KG1 (cell line): ENCODE measurements around the gene RHBG.
A peak's percentile ranks its signal among the peaks of the same experiment; 100 is the strongest.
"Not testable (repeated sequence)": the region's sequence is repeated elsewhere in the genome, so short reads cannot be mapped to it uniquely, and the experiment has no call there.

Experiments used
- DNase-seq: peaks from one replicate; lab custom pipeline; 2025; lab: John Stamatoyannopoulos, UW

RHBG gene

GRCh38 chr1:156368889-156369684 lies at the start of gene RHBG:
Gene RHBG (plus strand): TSS chr1:156369211. CDS start chr1:156369250, 39 bp downstream.
- no peak for DNase-seq

DNA sequence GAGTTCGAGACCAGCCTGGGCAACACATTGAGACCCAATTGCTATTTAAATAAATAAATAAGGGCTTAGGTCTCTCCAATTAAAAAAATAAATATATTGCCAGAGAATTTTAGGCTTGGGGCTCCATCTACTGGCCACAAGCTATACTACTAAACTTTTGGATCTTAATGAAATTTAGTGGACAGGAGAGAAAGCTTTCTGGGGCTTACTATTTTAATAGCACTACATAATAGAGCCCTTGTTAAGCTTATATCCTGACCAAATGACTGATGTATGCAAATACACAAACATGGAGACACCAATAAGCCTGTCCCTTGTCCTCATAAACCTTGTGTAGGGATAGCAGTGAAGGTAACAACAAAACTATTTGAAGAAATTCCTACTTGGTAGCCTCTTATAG lies 49.3 kb upstream of the RHBG start:
- DNase-seq: no peak

DNA sequence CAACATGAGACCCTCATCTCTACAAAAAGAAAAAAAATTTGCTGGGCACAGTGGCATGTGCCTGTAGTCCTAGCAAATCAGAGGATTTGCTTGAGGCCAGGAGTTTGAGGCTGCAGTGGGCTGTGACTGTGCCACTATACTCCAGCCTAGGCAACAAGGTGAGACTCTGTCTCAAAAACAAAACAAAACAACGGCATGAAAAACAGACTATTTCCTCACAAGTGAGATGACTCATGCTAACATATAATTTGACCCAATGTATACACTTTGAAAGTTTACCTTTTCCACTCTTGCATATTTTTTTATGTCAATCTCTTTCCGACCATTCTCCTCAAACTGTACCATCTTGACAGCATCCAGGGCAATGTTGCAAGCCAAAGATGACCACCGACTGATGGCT lies 48.5 kb upstream of the RHBG start:
- DNase-seq: no peak

- DNase-seq: not testable (repeated sequence)
Measured at GRCh38 chr1:156323179-156323578, 45.8 kb upstream of the RHBG start.

DNA sequence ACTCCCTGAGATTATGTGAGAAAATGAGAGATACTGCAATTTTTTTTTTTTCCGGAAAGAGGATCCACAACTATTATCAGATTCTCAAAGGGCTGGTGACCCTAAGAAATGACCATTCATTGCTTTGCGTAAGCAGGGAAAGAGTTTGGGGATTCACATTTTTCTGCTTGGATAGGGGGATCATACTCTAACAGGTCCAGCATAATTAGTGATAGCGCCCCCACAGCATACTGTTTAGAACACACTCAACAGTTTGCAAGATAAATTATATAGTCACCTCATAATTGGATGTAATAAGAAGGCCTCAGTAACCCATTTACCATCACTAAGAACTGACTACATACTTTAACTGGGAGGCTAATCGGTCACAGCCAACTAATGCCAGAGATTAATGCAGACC lies 32.8 kb upstream of the RHBG start:
- no peak for DNase-seq

GRCh38 chr1:156337052-156337887 lies 31.7 kb upstream of the RHBG start:
- no peak for DNase-seq

- no peak for DNase-seq
Measured at GRCh38 chr1:156337888-156338179, 31.2 kb upstream of the RHBG start.

DNA sequence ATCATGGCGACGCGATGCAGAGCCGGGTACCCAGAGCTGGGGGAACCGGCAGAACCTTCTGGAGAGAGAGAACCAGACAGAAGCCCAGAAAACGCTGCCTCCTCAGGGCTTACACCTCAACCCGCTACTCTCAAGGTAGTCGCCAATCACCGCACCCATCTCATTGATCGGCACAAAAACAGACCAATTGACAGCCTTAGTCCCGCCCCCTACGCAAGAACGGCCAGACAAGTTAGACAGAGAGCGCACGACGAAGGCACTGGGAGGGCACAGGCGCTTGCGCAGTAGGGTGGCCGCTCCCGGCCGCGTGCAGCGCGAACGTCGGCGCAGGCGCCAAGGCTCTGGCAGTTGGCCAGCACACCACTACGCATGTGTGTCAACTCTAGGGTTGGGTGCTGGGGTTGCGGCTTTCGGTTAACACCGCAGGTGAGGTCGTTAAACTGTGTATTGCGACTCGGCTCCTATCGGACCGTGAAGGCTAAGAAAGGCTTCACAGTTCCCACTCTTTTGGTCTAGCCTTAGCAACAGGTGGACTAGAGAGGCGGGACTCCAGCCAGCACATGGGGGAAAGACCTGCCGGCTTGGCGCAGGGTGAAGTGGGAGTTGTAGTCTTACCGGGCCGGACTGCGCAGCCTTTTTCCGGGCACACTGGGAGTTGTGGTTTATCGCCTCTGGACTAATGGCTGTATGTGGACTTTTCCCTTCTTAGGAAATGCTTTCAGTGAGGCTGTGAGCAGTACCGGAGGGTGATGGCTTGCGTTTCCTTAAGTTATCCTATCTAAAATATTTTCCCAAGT lies 30.6 kb upstream of the RHBG start, which contains the start of the genes CCT3 and TSACC:
CCT3 (minus strand) TSS at position 113 of the 797 bp plus-strand sequence; CDS start at position 5, 108 bp downstream.
TSACC (plus strand) TSS at position 347 of the 797 bp plus-strand sequence. CDS start 1,232 bp downstream, outside the sequence.
- DNase-seq: peak; percentile 98

GRCh38 chr1:156342166-156342955 lies 26.6 kb upstream of the RHBG start:
- DNase-seq: no peak

GRCh38 chr1:156344409-156344808 lies 24.6 kb upstream of the RHBG start:
- no peak for DNase-seq

DNA sequence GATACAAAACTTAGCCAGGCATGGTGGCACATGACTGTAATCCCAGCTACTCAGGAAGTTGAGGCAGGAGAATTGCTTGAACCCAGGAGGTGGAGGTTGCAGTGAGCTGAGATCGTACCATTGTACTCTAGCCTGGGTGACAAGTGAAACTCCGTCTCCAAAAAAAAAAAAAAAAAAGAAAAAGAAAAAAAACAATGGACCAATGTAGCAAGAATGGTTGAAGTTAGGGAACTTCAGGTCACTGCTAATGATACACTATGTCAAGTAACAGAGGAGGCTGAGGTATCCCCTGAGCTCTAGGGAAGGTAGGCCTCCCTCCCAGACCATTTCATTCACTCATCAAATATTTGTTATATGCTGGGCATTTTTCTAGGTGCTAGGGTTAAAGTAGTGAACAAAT lies 23.0 kb upstream of the RHBG start:
- not testable (repeated sequence) for DNase-seq

DNA sequence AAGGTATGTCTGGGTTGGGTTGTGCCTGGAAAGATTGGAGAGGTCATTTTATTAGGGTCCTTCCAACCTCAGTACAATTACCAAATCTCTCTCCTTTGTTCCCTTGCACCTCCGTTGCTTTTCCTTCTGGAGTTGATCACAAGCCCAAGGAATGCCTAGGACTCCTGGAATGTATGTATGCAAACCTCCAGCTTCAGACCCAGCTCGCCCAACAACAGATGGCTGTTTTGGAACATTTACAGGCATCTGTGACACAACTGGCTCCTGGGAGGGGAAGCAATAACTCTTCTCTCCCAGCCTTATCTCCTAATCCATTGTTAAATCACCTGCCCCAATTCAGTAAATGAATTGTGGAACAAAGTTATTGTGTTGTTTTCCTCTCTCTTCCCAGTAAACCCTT lies 22.4 kb upstream of the RHBG start:
- no peak for DNase-seq

DNA sequence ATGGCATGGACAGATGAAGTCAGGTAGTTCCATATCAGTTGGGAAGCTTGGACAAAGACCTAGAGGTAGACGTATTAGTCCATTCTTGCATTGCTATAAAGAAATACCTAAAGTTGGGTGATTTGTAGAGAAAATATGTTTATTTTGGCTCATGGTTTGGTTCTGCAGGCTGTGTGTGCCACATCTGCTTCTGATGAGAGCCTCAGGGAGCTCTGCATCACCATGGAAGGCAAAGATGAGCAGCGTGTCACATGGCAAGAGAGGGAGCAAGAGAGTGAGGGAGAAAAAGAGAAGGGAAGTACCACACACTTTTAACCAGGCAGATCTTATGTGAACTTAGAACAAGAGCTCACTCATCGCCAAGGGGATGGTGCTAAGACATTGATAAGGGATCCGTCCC lies 21.7 kb upstream of the RHBG start:
- no peak for DNase-seq

DNA sequence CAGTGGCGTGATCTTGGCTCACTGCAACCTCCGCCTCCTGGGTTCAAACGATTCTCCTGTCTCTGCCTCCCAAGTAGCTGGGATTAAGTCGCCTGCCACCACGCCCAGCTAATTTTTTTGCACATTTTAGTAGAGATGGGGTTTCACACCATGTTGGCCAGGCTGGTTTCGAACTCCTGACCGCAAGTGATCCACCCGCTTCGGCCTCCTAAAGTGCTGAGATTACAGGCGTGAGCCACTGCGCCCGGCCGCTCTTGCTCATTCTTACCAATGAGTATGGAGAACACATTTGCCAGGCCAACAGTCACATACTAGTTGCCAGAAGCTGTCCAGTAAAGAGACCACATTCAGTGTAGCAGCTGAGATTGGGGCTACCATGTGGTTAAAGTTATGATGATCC lies 16.5 kb upstream of the RHBG start:
- DNase-seq: not testable (repeated sequence)

DNA sequence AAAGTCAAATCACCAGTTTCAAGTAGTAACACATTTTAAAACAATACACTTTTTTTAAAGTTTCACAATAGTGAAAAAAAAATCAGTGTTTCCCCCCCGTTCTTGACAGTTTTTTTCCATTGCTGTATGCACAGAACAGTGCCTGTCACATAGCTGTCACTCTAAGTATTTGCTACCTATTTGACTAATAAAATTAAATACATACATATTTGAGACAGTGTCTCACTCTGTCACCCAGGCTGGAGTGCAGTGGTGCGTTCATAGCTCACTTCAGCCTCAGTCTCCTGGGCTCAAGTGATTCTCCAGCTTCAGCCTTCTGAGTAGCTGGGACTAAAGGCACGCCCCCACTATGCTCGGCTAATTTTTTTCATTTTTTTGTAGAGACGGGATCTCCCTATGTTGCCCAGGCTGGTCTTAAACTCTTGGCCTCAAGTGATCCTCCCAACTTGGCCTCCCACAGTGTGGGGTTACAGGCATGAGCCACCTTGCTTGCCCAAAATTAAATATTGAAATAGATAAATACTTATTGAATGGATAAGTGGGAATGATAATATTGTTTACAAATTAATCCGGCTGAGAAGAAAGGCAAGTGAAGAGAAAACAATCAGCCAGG lies 12.6 kb upstream of the RHBG start:
- no peak for DNase-seq

DNA sequence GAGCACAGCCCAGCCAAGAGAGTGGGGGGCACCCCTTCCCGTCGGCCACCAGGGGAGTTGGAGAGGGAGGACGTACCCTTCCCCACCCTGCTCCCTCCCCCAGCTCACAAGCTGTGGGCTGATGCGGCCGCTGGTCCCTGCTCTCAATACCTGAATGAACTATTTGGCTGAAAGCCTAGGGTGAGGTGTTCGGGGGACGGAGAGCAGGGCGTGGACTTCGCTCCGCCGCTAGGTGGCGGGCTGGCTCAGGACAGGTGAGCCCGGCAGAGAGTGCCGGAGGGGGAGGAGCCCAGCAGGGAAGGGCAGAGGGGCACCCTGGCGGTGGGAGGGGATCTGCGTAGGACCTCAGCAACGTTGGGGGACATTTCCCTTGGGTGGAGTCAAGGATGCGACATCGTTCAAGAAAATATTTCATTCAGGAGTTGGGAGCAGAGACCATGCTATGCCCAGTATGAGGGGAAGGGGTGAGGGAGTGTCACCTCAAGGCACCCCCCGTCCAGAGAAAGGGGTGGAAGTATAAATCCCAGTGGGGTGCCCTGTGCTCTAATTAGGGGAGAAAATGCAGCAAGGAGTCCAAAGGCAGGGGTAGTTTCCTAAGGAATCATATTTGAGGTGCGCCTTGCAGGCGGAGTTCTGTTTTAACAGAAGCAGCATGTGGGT lies 12.0 kb upstream of the RHBG start:
- DNase-seq: no peak

DNA sequence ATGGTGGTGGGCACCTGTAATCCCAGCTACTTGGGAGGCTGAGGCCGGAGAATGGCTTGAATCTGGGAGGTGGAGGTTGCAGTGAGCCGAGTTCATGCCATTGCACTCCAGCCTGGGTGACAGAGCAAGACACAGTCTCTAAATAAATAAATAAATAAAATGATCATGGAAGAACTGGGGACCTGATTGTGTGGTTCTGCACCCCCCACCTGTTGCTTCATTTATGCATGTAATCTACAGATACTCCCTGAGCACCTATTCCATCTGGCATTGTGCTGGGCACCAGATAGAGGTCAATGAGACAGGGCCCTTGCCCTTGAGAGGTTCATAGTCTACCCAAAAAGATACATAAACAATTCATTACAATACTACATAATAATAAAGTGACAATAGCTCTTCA lies 11.0 kb upstream of the RHBG start:
- no peak for DNase-seq

DNA sequence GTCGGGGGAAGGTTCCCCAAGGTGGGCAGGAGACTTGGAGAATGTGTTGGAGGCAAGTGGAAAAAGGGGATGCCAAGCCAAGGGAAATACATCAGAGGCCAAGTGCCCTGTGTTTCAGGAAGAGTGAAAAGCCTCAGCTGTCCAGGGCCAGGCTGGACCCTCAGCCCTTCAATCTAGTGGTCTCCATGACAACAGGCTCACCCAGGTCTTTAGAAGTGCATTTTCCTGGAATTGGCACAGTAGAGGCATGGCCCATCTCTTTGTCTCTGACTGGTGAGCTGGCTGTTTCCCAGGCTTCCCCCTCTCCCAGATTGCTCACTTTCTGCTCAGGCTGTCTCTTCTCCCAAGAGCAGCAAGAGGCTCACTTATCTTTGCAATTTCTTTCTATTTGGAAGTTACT lies 10.4 kb upstream of the RHBG start:
- DNase-seq: no peak

DNA sequence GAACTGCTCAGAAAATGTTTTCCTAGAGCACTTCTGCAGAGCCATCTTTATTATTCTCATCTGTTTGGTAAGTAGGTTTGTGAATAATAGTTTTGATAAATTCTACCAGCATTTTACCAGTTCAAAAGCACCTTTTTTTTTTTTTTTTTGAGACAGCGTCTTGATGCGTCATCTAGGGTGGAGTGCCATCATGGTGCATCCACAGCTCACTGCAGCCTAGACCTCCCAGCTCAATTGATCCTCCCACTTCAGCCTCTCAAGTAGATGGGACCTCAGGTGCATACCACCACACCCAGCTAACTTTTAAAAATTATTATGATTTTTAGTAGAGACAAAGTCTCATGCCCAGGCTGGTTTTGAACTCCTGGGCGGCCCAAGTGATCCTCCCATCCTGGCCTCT lies 9.8 kb upstream of the RHBG start:
- no peak for DNase-seq

DNA sequence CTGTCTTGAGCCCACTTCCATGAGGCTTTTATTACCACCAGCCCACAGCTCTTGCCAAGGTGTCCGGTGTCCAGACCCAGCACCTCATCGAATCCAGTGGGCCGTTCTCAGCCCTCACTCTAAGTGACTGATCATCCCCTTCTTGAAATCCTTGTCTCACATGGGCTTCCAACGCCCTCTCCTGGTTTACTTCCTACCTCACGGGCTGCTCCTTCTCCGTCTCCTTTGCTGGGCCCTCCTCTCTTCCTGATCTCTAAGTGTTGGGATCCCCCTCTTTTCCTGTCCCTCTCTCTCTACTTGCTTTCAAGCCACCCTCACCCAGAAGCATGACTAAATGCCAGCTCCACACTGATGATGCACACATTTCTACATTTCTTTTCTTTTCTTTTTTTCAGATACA lies 9.0 kb upstream of the RHBG start:
- no peak for DNase-seq

DNA sequence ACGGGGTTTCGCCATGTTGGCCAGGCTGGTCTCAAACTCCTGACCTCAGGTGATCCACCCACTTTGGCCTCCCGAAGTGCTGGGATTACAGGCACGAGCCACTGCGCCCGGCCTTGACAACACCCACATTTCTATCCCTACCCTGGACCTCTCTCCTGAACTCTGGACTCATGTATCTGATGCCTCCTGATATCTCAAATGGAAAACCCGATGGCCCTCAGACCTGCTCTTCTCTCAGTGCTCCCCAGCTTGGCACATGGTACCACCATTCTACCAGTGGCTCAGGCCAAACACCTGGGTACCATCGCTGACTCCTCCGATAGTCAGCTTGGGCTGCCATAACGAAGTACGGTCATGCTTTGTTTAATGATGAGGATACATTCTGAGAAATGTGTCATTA lies 8.5 kb upstream of the RHBG start:
- no peak for DNase-seq
